H9 (cell line): ENCODE results near the gene JAML. TPM values are rescaled to one million over a fixed set of nuclear protein-coding genes. Genes with fewer than 3 reads are reported as not detected.

Experiments
- DNase-seq: peaks from one replicate; pipeline ENCODE4 v3.0.0-alpha.2; 2017
- H2AFZ ChIP-seq: one replicate; pipeline ENCODE4 v1.6.1; 2013; ENCODE audit warnings: mild to moderate bottlenecking, low read length, control low read depth, moderate library complexity
- H2AK5ac ChIP-seq: 2 replicates; pipeline ENCODE4 v1.6.1; 2013; ENCODE audit warnings: low read length, control low read depth, mixed read lengths; ENCODE audit not compliant: insufficient read length
- H2BK120ac ChIP-seq: one replicate; pipeline ENCODE4 v1.6.1; 2013; ENCODE audit warnings: low read depth, mild to moderate bottlenecking, low read length, control low read depth, inconsistent platforms; ENCODE audit not compliant: poor library complexity, severe bottlenecking
- H2BK12ac ChIP-seq: 2 replicates; pipeline ENCODE4 v1.6.1; 2013; ENCODE audit warnings: low read length, control low read depth, mixed read lengths, low read depth; ENCODE audit not compliant: insufficient read length
- H2BK15ac ChIP-seq: 2 replicates; pipeline ENCODE4 v1.6.1; 2013; ENCODE audit warnings: low read depth, low read length, control low read depth
- H2BK20ac ChIP-seq: one replicate; pipeline ENCODE4 v1.6.1; 2013; ENCODE audit warnings: low read depth, mild to moderate bottlenecking, low read length, control low read depth, inconsistent platforms; ENCODE audit not compliant: poor library complexity, severe bottlenecking
- H2BK5ac ChIP-seq: 2 replicates; pipeline ENCODE4 v1.6.1; 2013; ENCODE audit warnings: low read length, control low read depth, mixed read lengths; ENCODE audit not compliant: insufficient read length
- H3K14ac ChIP-seq: 2 replicates; pipeline ENCODE4 v1.6.1; 2013; ENCODE audit warnings: low read length, control low read depth; ENCODE audit not compliant: insufficient read depth
- H3K18ac ChIP-seq: 2 replicates; pipeline ENCODE4 v1.6.1; 2013; ENCODE audit warnings: low read depth, mild to moderate bottlenecking, mixed read lengths, low read length, control low read depth; ENCODE audit not compliant: insufficient read length
- H3K23ac ChIP-seq: 2 replicates; pipeline ENCODE4 v1.6.1; 2013; ENCODE audit warnings: low read length, control low read depth, mixed read lengths, low read depth; ENCODE audit not compliant: insufficient read length
- H3K23me2 ChIP-seq: 2 replicates; pipeline ENCODE4 v1.6.1; 2013; ENCODE audit warnings: low read depth, mild to moderate bottlenecking, mixed read lengths, low read length, control low read depth; ENCODE audit not compliant: insufficient read length, poor library complexity, severe bottlenecking
- H3K27ac ChIP-seq: 2 replicates; pipeline ENCODE4 v1.5.1; 2013; ENCODE audit warnings: low read length, control low read depth, mixed read lengths, low read depth; ENCODE audit not compliant: insufficient read length
- H3K27me3 ChIP-seq: 2 replicates; pipeline ENCODE4 v1.6.1; 2013; ENCODE audit warnings: low read length, control low read depth, inconsistent platforms; ENCODE audit not compliant: insufficient read depth
- H3K4ac ChIP-seq: 2 replicates; pipeline ENCODE4 v1.6.1; 2013; ENCODE audit warnings: low read depth, mild to moderate bottlenecking, control low read depth, inconsistent platforms, low read length, moderate library complexity
- H3K4me1 ChIP-seq: 2 replicates; pipeline ENCODE4 v1.6.1; 2013; ENCODE audit warnings: low read length, control low read depth, inconsistent platforms; ENCODE audit not compliant: insufficient read depth
- H3K4me2 ChIP-seq: 2 replicates; pipeline ENCODE4 v1.6.1; 2013; ENCODE audit warnings: low read length, control low read depth, mixed read lengths; ENCODE audit not compliant: insufficient read length, insufficient read depth
- H3K56ac ChIP-seq: 2 replicates; pipeline ENCODE4 v1.6.1; 2013; ENCODE audit warnings: low read depth, mild to moderate bottlenecking, mixed read lengths, low read length, control low read depth; ENCODE audit not compliant: insufficient read length
- H3K79me1 ChIP-seq: 2 replicates; pipeline ENCODE4 v1.6.1; 2013; ENCODE audit warnings: low read depth, mild to moderate bottlenecking, moderate library complexity, low read length, control low read depth, inconsistent platforms; ENCODE audit not compliant: insufficient read depth, poor library complexity, severe bottlenecking
- H3K79me2 ChIP-seq: 2 replicates; pipeline ENCODE4 v1.6.1; 2013; ENCODE audit warnings: low read length, control low read depth, inconsistent platforms; ENCODE audit not compliant: insufficient read depth
- H3K9ac ChIP-seq: 2 replicates; pipeline ENCODE4 v1.6.1; 2013; ENCODE audit warnings: low read length, control low read depth, mixed read lengths; ENCODE audit not compliant: insufficient read length; ENCODE audit errors: extremely low read depth
- H3K9me3 ChIP-seq: one replicate; pipeline ENCODE4 v1.6.1; 2013; ENCODE audit warnings: low read depth, low read length, inconsistent platforms; ENCODE audit not compliant: control insufficient read depth
- H3T11ph ChIP-seq: one replicate; pipeline ENCODE4 v1.6.1; 2013; ENCODE audit warnings: mild to moderate bottlenecking, low read length, control low read depth, inconsistent platforms
- H4K20me1 ChIP-seq: one replicate; pipeline ENCODE4 v1.6.1; 2013; ENCODE audit not compliant: control insufficient read depth, insufficient read length, insufficient read depth
- H4K5ac ChIP-seq: 2 replicates; pipeline ENCODE4 v1.6.1; 2013; ENCODE audit warnings: low read depth, mild to moderate bottlenecking, mixed read lengths, low read length, control low read depth; ENCODE audit not compliant: insufficient read length
- H4K8ac ChIP-seq: replicated peaks from 2 replicates; pipeline ENCODE4 v1.6.1; 2013; ENCODE audit warnings: low read length, control low read depth, mixed read lengths, low read depth; ENCODE audit not compliant: insufficient read length
- H4K91ac ChIP-seq: 2 replicates; pipeline ENCODE4 v1.6.1; 2013; ENCODE audit warnings: low read depth, mild to moderate bottlenecking, moderate library complexity, mixed read lengths, low read length, control low read depth; ENCODE audit not compliant: insufficient read length
- H3K27ac Mint-ChIP-seq, 3 experiments: 2 replicates in 2 of 3; 3 replicates in 1 of 3; pipeline ENCODE4 v1.8.0; 2020 to 2021; ENCODE audit warnings: mixed read lengths in 3 of 3, mild to moderate bottlenecking in 1 of 3, moderate library complexity in 1 of 3
- H3K27me3 Mint-ChIP-seq: 2 replicates; pipeline ENCODE4 v1.8.0; 2021; ENCODE audit warnings: low read depth, mild to moderate bottlenecking, moderate library complexity, mixed read lengths
- H3K36me3 Mint-ChIP-seq, 3 experiments: 2 replicates in 2 of 3; 3 replicates in 1 of 3; pipeline ENCODE4 v1.8.0; 2020 to 2021; ENCODE audit warnings: low read depth in 3 of 3, mixed read lengths in 3 of 3; ENCODE audit not compliant: insufficient read depth in 1 of 3
- H3K4me1 Mint-ChIP-seq, 2 experiments: 2 replicates each; pipeline ENCODE4 v1.8.0; 2020; ENCODE audit warnings: mixed read lengths in 2 of 2
- H3K4me3 Mint-ChIP-seq, 2 experiments: 2 replicates in 1 of 2; 3 replicates in 1 of 2; pipeline ENCODE4 v1.8.0; 2020 to 2021; ENCODE audit warnings: mild to moderate bottlenecking in 2 of 2, mixed read lengths in 2 of 2, moderate library complexity in 1 of 2
- H3K9me3 Mint-ChIP-seq, 2 experiments: 2 replicates in 1 of 2; 3 replicates in 1 of 2; pipeline ENCODE4 v1.8.0; 2020; ENCODE audit warnings: mild to moderate bottlenecking in 2 of 2, mixed read lengths in 2 of 2, moderate library complexity in 1 of 2
- WGBS: extraction: QIAGEN DNeasy Blood & Tissue Kit; methylation state at CpG from one replicate; pipeline ENCODE4 v1.1.7; 2013; ENCODE audit warnings: missing lambda C conversion rate, low lambda C conversion rate, mixed read lengths; ENCODE audit not compliant: insufficient read length; ENCODE audit errors: extremely low coverage; 5-methylcytosine and 5-hydroxymethylcytosine counted together
- total RNA-seq: library from RNA; stranded (reverse); gene quantifications from 2 replicates; pipeline ENCODE4 v1.2.1, GENCODE V29; 2021
- TF ChIP-seq, protein P1 (sequence below): fragments of 200-600 bp; sonication (generic); conservative IDR thresholded peaks from 3 replicates; pipeline ENCODE4 v1.8.0; 2021; ENCODE audit warnings: antibody characterized with exemption, mild to moderate bottlenecking

Gene JAML
- total RNA-seq, 1 experiment from 2014 or later: 0.48 TPM

DNA sequence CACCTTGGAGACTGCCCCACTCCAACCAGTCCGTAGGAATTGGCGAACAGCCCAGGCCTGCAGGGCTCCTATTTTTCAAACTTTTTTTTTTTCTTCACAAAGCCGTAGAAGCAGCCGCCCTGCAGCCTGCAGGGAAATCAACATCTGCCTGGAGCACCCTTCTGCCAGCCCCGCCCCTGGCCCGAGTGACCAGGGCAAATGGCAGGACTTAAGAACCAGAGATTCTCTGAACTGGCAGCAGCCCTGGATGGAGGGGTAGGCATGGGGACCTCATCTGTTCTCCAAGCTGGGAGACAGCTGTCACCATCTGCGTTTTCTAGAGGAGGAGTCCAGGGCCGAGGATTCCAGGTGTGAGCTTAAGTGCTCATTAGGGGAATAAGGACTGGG, 53.9 kb downstream of the JAML start:
- Histone ChIP-seq H2BK15ac (no peak overlapping the region), H4K20me1 (no peaks in the 10 kb centered on the region), H4K8ac (no peak overlapping the region), H3T11ph (no peak overlapping the region), H3K79me1 (no peaks in the 10 kb centered on the region), H2BK120ac (no peak overlapping the region), H2BK12ac (no peak overlapping the region), H4K91ac (no peak overlapping the region), H3K9ac (no peak overlapping the region), H2BK5ac (no peak overlapping the region), H3K4me1 (peaks cover 6% of the 10 kb centered on the region; the same call in 1 of the 2 replicates), H3K23ac (no peak overlapping the region), H3K18ac (no peak overlapping the region), H3K4ac (no peak overlapping the region), H3K4me2 (peak overlapping the region; percentile 58), H3K56ac (no peak overlapping the region), H2BK20ac (no peak overlapping the region), H3K27ac (no peak overlapping the region), H4K5ac (no peak overlapping the region), H3K23me2 (peaks cover 8% of the 10 kb centered on the region), H3K27me3 (peaks cover 33% of the 10 kb centered on the region; the same call in 1 of the 2 replicates), H2AK5ac (no peak overlapping the region), H3K79me2 (no peaks in the 10 kb centered on the region), H3K9me3 (no peaks in the 10 kb centered on the region), H3K14ac (no peak overlapping the region), H2AFZ (no peak overlapping the region)
- H3K4me3 Mint-ChIP-seq: peak overlapping the region; percentile 54 to 76
- H3K9me3 Mint-ChIP-seq: no peaks in the 10 kb centered on the region
- TF ChIP-seq, protein P1, sequence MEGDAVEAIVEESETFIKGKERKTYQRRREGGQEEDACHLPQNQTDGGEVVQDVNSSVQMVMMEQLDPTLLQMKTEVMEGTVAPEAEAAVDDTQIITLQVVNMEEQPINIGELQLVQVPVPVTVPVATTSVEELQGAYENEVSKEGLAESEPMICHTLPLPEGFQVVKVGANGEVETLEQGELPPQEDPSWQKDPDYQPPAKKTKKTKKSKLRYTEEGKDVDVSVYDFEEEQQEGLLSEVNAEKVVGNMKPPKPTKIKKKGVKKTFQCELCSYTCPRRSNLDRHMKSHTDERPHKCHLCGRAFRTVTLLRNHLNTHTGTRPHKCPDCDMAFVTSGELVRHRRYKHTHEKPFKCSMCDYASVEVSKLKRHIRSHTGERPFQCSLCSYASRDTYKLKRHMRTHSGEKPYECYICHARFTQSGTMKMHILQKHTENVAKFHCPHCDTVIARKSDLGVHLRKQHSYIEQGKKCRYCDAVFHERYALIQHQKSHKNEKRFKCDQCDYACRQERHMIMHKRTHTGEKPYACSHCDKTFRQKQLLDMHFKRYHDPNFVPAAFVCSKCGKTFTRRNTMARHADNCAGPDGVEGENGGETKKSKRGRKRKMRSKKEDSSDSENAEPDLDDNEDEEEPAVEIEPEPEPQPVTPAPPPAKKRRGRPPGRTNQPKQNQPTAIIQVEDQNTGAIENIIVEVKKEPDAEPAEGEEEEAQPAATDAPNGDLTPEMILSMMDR: no peak
- no peaks in the 10 kb centered on the region for H3K36me3 Mint-ChIP-seq
- WGBS: no CpG with 5 or more reads among the region's 8 CpGs
- peaks cover 99% of the 10 kb centered on the region for H3K27me3 Mint-ChIP-seq
- peaks cover 39 to 51% of the 10 kb centered on the region in 2 experiments for H3K4me1 Mint-ChIP-seq
- no peak for DNase-seq
- no peak overlapping the region for H3K27ac Mint-ChIP-seq
